OCI-M2 (cell line): ENCODE data around the gene TSG101.
A peak's percentile ranks its signal among the peaks of the same experiment; 100 is the strongest.

Experiments used
- DNase-seq: peaks from one replicate; lab custom pipeline; 2025; ENCODE audit not compliant: unreplicated experiment; lab: John Stamatoyannopoulos, UW

The TSG101 gene, protein sequence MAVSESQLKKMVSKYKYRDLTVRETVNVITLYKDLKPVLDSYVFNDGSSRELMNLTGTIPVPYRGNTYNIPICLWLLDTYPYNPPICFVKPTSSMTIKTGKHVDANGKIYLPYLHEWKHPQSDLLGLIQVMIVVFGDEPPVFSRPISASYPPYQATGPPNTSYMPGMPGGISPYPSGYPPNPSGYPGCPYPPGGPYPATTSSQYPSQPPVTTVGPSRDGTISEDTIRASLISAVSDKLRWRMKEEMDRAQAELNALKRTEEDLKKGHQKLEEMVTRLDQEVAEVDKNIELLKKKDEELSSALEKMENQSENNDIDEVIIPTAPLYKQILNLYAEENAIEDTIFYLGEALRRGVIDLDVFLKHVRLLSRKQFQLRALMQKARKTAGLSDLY

DNA sequence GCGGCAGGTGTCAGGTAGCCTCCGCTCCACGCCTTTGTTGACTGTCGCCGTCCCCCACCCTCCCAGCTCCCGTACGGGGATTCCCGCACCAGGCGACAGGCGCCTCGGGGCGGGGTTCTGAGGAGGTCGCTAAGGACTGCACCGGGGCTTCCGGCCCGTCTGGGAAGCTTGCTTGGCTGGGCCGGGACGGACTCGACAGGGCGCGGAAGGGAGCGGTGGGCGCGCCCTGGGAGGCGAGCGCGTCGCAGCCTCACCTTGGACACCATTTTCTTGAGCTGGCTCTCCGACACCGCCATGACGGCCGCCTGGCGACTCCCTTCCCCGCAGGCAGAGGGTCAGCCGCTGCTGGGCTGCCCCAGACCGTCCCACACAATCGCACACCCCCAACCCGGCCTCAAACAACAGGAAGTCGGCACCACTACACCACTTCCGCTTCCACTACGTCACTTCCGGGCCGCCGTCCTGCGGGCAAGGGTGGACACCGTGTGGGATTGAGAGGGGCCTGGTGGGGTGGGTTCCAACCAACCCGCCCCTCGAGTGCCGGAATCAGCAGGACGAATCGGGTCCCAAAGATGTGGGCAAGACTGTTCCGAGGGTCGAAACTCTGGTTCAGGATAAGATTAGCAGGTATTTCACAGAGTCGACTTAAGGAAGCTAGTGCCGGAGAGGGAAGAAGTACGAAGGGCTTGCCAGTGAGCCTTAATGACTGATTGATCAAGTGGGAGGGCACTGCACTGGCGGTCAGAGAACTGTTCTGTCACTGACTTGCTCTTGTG, at the start of gene TSG101:
TSG101 (minus strand) TSS at position 422 of the 776 bp plus-strand sequence; CDS start at position 296, 126 bp downstream.
- DNase-seq, result peak; percentile 87

DNA sequence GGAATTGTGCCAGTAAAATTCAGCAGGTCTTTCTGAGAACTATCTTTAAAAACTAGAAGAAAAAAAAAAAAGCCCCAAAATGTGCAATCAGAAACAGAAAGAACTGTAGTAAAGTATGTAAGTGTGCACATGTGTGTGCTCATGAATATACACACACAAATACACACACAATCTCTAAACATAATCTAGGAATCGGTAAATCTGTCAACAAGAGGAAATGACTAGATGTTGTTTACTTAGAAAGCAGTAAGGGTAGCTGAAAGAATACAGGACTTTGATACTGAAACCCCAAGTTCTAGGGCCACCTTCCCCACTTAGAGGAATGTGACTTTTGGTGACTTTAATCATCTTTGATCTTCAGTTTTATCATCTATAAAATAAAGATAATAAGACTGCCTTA, 48.6 kb upstream of the TSG101 start:
- no peak for DNase-seq

DNA sequence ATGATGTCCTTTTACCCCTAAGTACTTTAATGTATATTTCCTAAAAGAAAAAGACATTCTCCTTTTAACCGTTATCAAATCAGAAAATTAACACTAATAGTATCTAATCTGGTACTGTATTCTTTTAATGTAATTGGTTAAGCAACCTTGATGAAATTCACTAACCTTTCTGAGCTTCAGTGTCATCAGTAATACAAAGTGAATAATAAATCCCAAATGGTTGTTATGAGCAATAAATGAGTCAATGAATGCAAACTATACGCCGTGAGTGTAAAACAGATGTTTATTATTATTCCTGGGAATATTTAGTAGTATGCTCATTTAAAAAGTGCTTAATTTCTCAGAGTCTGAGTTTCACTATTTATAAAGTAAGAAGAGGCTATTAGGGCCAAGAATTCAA, 40.3 kb upstream of the TSG101 start:
- no peak for DNase-seq

DNA sequence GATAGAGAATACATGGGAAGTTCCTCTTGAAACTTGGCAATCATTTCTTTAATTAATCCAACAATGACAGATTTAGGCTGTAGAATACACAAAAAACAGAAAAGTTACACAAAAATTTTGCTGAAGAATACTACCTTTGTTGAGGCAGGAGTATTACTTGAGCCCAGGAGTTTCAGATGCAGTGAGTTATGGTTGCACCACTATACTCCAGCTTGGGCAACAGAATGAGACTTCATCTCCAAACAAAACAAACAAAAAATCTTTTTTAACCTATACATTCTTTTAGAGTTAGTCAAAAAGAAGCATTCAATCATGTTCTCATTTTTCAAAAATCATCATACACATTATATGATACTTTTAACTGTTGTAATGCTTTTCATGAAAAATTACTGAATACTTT, 39.7 kb upstream of the TSG101 start:
- no peak for DNase-seq

DNA sequence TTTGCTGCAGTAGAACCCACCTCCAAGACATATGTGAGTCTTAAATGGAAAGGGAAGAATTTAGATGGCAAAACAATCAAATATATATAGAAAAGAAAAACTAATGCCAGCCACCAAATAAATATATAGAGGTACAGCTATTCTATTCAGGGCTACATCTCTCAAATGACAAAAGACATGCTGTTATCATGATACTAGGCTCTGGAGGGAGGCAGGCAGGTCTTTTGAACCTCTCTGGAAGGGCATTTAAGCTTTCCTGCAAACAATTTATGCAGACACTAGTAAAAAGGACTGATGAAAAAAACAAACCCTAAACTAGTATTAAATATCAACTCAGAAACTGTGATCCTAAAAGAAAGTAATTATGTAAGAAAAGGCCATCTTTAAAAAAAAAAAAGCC, 37.4 kb upstream of the TSG101 start:
- no peak for DNase-seq

DNA sequence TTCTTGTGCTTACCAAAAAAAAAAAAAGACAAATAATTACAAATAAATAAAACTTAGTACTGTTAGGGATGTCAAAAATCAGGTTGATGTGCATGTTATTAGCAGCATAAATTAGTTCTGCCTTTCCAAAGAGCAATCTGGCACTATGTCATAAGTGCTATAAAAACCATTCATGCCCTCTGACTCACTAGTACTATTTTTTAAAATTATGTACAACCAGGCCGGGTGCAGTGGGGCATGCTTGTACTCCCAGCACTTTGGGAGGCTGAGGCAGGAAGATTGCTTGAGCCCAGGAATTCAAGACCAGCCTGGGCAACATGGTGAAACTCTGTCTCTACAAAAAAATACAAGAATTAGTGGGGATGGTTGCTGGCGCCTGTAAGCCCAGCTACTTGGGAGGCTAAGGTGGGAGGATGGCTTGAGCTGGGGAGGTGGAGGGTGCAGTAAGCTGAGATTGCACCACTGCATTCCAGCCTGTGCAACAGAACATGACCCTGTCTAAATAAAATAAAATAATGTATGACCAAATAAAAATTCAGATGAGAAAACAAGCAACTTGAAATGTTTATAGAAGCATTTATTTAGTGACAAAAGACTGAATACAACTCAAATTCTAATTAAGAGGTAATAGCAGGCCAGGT, 36.5 kb upstream of the TSG101 start:
- DNase-seq, result no peak

DNA sequence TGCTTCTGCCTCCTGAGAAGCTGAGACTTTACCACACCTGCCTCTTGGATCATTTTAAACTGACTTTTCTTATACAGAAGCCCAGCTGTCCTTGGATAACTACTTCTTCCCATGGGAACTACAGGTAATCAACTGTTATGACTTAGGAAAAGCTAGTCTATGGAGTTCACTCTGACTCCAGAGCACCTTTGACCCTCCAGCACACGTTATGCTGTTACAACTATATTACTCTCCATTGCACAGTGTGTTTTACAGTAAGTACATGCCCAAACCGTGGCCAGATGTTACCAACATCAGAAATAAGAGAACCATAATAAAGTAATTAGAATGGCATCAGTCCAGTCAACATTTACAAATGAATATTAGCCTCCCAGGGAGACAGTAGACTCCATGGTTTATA, 21.3 kb upstream of the TSG101 start:
- no peak for DNase-seq

DNA sequence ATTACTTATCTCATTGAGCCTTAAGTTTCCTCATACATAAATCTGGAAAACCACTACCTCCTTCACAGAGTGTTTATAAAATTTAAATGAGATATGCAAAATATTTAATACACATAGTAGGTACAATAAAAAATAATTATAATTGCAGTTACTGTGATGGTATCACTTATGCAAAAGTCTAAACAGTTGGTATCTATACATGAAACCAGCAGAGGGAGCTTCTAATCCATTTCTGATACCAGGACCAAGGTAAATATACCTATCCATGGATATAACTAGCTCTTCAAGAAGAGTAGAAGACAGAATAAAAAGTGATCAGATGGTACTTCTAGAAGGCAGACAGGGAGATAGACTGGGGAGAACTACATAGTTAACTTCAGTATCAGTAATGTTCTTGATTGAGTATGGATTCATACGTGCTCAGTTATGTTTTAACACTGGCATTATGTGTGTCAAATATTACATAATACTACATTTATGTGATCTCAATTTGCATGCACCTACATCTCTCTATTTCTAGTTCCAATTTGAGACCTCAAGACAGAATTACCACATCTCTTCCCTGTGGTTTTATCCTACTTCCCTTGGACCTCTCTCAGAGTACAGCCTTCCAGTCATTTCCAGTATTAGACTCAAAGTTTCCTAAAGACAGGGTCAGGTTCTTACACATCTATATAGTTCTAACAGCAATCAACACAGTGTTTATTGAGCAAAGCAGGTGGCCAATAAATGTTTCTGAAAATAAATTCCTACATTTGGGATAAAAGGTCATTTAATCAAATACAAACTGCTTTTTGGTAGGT, 13.7 kb upstream of the TSG101 start:
- no peak for DNase-seq

DNA sequence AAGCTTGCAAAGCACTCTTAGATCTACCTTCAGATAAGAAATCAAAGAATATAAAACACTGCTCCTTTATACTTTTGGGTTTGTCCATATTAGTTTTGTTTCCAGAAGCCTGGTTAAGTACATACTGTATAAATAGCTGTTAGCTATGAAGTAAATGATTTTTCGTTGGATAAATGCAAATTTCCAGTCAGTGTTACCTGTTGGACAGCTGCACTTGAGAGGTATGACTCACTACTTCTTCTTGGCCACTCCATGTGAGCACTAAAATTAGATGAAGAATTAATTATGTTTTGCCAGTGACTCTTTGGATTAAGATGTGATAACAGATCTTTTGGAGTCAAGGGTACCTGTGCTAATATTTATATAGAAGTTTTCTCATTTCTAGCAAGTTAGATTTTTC, 9.5 kb upstream of the TSG101 start:
- no peak for DNase-seq

DNA sequence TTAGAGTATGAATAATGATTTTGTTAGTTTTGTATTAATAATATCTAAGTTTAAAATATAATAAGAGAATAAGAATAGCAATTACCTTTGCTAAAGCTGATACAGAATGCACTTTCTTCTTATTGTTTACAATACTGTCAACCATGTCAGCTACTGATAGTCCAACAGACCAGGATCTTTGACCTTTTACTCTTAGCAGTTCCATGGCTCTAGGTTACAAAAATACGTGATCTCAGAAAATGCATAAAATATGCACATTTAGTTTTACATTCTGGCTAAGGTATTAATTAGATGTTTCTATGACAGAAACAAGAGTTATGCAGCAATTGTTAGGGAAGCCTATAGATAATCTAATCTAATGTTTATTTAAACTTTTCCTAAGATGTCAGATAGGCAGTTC, 7.5 kb upstream of the TSG101 start:
- no peak for DNase-seq

DNA sequence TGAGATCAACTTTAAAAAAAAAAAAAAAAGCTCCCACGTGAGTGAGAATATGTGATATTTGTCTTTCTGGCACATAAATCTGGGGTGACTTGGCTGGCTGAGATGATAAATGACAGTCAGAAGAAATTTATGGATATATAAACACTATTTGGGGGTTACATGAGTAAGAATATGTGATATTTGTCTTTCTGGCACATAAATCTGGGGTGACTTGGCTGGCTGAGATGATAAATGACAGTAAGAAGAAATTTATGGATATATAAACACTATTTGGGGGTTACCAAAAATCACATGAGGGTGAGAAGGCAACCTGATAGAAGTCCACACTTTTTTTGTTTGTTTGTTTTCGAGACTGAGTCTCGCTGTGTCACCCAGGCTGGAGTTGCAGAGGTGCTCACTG, 6.6 kb upstream of the TSG101 start:
- DNase-seq, result no peak

DNA sequence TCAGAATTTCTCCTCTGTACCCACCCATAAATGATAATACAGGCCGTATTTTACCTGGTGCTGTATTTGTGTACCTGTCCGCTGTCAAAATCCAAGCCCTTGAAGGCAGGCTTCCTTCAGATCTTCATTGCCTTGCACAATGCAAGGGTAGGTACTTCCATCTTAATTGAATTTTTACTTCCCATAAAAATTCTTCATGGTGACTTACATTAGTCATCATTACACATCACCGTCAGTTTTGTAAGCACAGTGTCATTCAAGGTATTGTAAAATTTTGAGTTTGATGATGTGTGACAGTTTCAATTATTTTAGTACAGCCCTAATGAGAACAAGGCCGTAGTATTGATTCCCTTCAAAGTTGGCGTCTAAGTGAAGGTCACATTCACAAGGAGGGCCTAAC, 770 bp upstream of the TSG101 start:
- DNase-seq, result no peak

DNA sequence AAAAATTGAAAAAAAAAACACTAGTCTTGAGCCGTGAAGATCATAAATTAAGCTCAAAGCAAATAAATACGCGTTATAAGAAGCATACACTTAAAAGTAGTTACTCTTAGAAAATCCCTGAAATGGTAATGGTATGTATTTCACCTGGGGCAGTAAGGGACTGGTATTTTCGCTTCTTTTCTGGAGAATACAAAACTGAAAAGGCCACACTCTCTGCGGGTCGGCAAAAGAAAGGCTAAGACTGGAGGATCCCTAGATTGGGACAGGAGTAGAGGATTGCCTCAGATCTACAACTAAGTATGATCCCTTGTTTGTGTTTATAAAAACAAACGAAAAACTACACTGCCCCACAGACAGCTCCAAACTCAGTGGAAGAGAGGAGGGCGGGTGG, 617 bp downstream of the TSG101 start:
- no peak for DNase-seq

DNA sequence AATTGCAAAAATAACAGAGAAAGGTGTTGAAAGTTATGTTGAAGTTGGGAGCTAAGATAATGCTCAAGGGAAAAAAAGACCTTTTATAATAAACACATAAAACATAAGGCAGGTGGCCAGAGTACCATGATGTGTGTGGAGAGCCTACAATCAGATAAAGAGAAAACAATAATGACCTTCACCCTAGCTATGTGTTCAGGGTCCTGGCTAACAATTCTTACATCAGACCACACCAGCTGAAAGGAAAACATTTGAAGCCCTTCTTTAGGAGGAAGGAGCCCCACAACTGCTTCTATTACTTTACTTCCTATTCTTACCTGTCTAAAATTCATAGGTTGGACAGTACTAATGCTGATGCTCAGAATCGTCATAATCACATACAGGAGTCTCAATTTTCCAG, 2.5 kb downstream of the TSG101 start:
- no peak for DNase-seq

DNA sequence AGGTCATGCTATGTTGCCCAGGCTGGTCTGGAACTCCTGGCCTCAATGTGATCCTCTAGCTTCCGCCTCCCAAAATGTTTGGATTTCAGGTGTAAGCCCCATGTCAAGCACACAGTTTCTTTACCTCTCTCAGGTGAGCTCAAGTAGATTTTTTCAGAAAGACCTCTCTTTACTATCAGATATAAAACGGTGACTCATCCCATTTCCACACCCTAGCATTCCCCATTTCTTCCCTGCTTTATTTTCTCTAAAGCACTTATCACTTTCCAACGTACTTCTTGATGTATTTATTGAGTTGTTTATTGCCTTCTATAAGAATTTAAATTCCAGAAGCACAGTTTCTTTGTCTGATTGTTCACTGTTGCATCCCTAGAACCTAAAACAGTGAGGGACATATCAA, 3.7 kb downstream of the TSG101 start:
- DNase-seq, result no peak

DNA sequence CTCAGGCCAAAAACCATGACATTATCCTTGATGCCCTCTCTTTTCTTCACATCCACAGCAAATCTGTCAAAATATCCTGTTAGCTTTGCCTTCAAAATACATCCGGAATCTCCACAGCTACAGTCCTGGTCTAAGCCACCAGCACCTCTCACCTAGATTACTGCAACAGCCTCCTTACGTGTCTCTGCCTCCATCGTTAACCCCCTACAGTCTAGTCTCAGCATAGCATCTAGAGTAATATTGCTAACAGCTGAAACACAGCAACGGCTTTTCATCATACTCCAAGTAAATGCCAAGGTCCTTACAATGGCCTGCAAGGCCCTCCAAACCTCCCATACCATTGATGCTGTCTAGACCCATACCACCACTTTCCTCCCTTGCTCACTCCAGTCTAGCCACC, 4.4 kb downstream of the TSG101 start:
- no peak for DNase-seq

DNA sequence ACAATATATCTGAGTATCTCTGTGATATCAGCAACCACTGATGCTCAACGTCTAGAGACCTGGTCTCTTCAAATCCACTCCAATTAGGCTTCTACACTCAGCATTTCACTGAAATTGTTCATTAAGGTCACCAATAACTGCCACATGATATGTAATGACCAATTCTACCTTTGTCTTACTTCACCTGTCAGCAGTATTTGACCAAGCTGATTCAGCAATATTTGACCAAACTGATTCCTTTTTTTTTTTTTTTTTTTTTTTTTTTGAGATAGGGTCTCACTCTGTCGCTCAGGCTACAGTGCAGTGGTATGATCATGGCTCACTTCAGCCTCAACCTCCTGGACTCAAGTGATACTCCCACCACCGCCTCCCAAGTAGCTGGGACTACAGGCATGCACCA, 5.6 kb downstream of the TSG101 start:
- no peak for DNase-seq

DNA sequence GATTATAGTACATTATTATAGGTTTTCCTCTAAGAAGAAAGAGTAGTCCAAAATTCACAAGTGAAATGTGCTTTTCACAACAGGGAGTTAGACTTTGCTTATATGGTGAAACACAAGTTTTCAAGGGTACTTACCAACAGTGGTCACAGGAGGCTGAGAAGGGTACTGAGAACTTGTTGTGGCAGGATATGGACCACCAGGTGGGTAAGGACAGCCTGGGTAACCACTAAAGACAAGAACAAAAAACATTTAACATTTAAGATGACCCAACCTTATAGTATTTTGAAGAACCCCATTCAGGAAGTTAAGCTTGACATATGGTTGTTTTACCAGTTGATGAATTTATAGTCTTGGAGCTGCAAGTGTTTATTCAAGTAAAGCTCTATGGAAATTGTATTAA, 24.4 kb downstream of the TSG101 start:
- no peak for DNase-seq

DNA sequence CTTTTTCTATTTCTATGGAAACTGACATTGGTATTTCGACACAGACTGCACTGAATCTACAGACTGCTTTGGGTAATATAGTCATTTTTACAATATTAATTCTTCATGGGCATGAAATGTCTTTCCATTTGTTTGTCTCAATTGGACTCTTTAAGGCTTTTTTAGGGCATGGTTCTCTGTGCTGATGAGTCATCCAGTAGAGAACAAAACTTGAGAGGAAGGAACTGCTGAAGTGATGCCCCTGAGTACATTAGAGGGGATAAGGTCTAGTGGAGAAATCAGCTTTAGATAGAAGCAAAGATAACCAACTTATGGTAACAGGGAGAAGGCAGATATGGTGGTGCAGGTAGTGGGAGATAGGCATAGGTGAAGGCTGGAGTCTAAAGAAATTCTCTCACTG, 25.1 kb downstream of the TSG101 start:
- DNase-seq, result no peak

DNA sequence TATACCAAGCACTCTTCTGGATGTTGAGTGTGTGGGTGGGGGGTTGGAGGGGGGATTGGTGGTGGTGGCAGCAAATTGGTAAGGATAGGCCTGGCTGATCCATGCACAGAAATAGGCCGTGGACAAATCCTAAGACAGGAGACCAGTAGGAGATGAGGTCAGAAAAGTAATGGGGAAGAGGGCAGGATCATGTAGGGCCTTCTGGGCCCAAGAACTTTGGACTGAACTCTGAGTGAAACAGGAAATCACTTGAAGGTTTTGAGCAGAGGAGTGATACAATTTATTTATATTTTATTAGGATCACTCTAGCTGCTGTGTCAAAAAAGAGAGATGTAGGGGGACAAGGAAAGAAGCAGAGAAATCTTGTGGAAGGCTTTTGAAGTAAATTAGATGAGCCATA, 28.7 kb downstream of the TSG101 start:
- DNase-seq, result no peak

DNA sequence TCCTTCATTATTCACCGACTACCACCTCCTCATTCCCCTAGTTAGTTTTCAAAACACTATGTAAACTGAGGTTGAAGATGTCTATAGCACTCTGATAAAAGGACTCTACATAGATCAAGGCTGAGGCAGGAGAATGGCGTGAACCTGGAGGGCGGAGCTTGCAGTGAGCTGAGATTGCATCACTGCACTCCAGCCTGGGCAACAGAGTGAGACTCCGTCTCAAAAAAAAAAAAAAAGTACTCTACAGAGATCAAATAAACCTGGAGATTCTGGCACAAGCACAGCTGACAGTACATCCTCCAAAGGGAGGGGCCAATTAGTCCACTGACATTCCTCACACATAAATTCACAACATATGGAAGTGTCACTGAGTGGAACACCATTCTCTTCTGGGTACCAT, 31.0 kb downstream of the TSG101 start:
- no peak for DNase-seq
